GM18502 (cell line): ENCODE measurements around the gene MGST2.

Experiments
- ATAC-seq: cut with Tn5 transposase; IDR thresholded peaks from one replicate; pipeline ENCODE4 v1.9.1; 2021; ENCODE audit warnings: mild to moderate bottlenecking; ENCODE audit not compliant: unreplicated experiment, poor library complexity

Gene MGST2

GRCh38 chr4:139735381-139736273 is 70.0 kb downstream of the MGST2 start:
- ATAC-seq: no peak

DNA sequence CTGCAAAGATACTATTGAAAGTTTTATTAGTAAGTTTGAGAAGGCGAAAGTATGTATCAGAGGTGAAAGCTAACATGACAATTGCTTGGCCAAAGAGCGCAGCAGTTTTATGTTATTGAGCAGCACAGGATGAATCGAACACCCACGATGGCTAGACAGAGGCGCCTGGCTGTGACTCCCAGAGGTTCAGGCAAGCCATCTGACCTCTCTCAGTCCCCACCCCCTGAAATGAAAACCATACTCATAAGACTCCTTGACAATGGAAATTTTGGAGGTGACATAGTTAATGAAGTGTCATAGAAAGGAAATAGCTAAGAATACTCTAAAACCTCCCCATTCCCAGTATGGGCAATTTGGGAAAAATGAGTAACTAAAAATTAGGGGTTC is 70.6 kb downstream of the MGST2 start:
- no peak for ATAC-seq

GRCh38 chr4:139736661-139737060 is 71.0 kb downstream of the MGST2 start:
- ATAC-seq: no peak

GRCh38 chr4:139738846-139739613 is 73.4 kb downstream of the MGST2 start:
- ATAC-seq: no peak

- no peak for ATAC-seq
These were observed 74.5 kb downstream of the MGST2 start for GRCh38 chr4:139740121-139740520.

GRCh38 chr4:139740531-139741041 is 75.0 kb downstream of the MGST2 start:
- no peak for ATAC-seq

GRCh38 chr4:139743027-139743426 is 77.4 kb downstream of the MGST2 start:
- no peak for ATAC-seq

GRCh38 chr4:139744232-139744631 is 78.6 kb downstream of the MGST2 start:
- ATAC-seq: no peak

GRCh38 chr4:139745111-139745639 is 79.6 kb downstream of the MGST2 start:
- ATAC-seq: no peak

- no peak for ATAC-seq
These were observed 81.0 kb downstream of the MGST2 start for GRCh38 chr4:139746431-139747171.

DNA sequence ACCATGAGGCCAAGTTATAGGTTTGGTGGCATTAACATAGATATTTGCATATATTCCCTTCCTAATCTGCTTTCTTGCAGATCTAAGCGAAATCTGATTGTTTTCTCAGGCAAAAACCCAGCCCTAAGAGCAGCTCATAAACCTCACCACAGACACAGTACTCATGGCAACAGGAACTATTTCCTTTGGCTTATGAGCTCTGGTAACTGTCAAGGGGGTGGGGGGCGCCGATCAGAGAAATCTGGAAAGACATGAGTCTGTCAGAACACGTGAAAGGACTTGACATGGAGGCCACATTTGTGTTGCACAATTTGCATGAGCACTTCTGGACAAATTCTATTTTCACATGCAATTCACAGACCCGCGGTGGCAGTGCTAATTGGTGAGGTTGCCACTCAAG is 83.7 kb downstream of the MGST2 start:
- ATAC-seq: no peak

- ATAC-seq: no peak
These were observed 84.3 kb downstream of the MGST2 start for GRCh38 chr4:139749835-139750498.

DNA sequence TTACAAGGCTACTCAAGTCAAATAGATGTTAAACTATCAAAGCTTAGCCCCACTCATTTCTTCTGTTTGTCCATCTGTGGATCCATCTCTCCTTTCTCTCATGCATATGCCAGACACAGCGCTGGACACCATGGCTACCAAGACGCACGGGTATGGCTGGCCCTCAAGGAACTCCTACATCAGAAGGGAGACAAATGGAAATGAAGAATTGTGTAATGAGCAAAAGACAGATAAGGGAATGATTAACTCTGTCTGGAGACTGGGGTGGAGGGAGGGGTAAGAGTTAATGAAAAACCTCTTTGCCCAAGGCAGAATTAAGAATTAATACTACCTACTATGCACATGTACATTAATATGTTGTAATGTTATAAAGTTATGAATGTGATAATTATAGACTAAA is 88.1 kb downstream of the MGST2 start:
- no peak for ATAC-seq
